Measurements from ENCODE around the gene BCL2L11.

Gene BCL2L11

DNA sequence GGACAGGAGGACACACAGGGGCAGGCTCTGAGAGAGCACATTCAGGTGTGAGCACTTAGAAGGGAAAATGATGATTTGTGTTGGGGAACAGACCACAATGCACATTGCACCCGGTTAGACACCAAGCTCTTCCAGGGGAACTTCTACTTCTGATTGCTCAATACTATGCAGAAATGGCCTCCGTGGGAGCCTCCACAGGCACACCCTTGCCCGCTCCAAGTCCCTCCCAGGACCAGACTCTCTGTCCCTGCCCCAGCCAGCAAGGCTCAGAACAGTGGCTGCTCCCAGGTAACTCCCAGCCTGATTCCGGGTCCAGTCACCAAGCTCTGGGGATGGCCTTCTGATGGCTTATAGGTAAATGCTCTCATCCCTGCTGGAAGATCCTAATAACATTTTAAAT, 56.2 kb downstream of the BCL2L11 start:
- Histone ChIP-seq H3K27ac (replicated peaks) (no peak overlapping the region), H3K27me3 (ENCODE audit: insufficient read depth, poor library complexity, severe bottlenecking) (no peaks in the 10 kb centered on the region), H3K4me3 (replicated peaks; ENCODE audit: insufficient read depth, low read length) (no peak overlapping the region)
- no peak for TF ChIP-seq POLR2AphosphoS5 (IDR thresholded peaks at IDR 0.05; ENCODE audit: low read depth)
- TF ChIP-seq, protein P1, sequence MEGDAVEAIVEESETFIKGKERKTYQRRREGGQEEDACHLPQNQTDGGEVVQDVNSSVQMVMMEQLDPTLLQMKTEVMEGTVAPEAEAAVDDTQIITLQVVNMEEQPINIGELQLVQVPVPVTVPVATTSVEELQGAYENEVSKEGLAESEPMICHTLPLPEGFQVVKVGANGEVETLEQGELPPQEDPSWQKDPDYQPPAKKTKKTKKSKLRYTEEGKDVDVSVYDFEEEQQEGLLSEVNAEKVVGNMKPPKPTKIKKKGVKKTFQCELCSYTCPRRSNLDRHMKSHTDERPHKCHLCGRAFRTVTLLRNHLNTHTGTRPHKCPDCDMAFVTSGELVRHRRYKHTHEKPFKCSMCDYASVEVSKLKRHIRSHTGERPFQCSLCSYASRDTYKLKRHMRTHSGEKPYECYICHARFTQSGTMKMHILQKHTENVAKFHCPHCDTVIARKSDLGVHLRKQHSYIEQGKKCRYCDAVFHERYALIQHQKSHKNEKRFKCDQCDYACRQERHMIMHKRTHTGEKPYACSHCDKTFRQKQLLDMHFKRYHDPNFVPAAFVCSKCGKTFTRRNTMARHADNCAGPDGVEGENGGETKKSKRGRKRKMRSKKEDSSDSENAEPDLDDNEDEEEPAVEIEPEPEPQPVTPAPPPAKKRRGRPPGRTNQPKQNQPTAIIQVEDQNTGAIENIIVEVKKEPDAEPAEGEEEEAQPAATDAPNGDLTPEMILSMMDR (IDR thresholded peaks at IDR 0.05; ENCODE audit: insufficient read depth, low read length) = no peak
- TF ChIP-seq GABPA (IDR thresholded peaks at IDR 0.05; ENCODE audit: low read depth) = no peak
- no peak for TF ChIP-seq SPI1 (IDR thresholded peaks at IDR 0.05; ENCODE audit: borderline replicate concordance, low read depth)
- TF ChIP-seq, protein P2, sequence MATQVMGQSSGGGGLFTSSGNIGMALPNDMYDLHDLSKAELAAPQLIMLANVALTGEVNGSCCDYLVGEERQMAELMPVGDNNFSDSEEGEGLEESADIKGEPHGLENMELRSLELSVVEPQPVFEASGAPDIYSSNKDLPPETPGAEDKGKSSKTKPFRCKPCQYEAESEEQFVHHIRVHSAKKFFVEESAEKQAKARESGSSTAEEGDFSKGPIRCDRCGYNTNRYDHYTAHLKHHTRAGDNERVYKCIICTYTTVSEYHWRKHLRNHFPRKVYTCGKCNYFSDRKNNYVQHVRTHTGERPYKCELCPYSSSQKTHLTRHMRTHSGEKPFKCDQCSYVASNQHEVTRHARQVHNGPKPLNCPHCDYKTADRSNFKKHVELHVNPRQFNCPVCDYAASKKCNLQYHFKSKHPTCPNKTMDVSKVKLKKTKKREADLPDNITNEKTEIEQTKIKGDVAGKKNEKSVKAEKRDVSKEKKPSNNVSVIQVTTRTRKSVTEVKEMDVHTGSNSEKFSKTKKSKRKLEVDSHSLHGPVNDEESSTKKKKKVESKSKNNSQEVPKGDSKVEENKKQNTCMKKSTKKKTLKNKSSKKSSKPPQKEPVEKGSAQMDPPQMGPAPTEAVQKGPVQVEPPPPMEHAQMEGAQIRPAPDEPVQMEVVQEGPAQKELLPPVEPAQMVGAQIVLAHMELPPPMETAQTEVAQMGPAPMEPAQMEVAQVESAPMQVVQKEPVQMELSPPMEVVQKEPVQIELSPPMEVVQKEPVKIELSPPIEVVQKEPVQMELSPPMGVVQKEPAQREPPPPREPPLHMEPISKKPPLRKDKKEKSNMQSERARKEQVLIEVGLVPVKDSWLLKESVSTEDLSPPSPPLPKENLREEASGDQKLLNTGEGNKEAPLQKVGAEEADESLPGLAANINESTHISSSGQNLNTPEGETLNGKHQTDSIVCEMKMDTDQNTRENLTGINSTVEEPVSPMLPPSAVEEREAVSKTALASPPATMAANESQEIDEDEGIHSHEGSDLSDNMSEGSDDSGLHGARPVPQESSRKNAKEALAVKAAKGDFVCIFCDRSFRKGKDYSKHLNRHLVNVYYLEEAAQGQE (IDR thresholded peaks at IDR 0.05; ENCODE audit: insufficient replicate concordance, low read depth) = no peak
- peak; percentile 39 to 41 for DNase-seq (ENCODE audit: low read depth in 1 of 2, low spot score in 1 of 2)

DNA sequence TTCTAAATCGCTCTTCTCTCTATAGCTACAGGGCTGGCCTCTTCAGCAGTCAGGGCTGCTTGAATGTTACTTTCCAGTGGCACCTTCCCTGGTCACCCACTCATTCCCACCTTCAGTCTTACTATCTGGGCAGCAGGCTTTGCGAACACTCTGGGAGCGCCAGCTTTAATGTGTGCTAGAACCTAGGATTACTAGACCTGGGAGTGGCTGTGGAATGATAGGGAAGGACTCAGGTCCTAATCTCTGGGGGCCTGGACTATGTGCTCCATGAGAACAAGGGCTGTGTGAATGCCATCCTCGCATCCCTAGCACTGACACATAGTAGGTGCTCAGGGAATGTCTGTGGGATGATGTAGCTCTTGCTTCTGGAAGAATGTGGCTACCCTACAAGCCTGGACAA, 57.6 kb downstream of the BCL2L11 start:
- Histone ChIP-seq H3K27me3 (ENCODE audit: insufficient read depth, poor library complexity, severe bottlenecking) (no peaks in the 10 kb centered on the region), H3K4me3 (replicated peaks; ENCODE audit: insufficient read depth, low read length) (no peak overlapping the region), H3K27ac (replicated peaks) (no peak overlapping the region)
- no peak for TF ChIP-seq SPI1 (IDR thresholded peaks at IDR 0.05; ENCODE audit: borderline replicate concordance, low read depth)
- no peak for TF ChIP-seq POLR2AphosphoS5 (IDR thresholded peaks at IDR 0.05; ENCODE audit: low read depth)
- TF ChIP-seq, protein P1 (IDR thresholded peaks at IDR 0.05; ENCODE audit: insufficient read depth, low read length) = no peak
- no peak for TF ChIP-seq GABPA (IDR thresholded peaks at IDR 0.05; ENCODE audit: low read depth)
- TF ChIP-seq, protein P2 (IDR thresholded peaks at IDR 0.05; ENCODE audit: insufficient replicate concordance, low read depth) = no peak
- DNase-seq (ENCODE audit: low read depth in 1 of 2, low spot score in 1 of 2) = no peak

DNA sequence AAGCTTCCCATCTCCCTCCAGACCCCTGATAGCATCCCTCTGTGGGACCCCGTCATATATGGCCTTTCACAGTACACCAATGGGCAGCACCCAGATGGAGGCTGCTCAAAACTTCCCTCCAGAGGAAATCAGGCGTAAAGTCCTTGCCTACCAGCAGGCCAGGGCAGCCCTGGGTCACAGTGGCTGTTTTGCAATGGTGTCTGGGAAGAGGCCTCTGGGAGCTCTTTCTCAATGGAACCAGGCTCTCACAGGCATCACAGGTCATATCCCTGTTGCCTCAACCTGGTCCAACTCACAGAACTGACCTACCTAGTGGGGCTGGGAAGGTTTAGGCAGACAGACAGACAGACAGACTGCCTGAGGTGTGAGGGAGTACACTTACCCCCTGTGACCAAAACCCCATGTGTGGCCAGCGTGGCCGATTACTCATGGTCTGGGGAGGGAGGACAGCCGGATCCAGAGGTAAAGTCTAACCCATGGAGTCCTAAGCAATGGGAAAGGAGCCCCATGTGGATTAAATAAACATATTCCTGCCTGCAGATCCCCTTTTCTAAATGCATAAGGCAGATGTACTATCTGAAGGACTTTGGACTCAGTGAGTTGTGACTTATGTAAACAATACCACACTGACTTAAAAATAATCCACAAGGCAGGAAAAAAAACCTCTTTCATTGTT, 58.2 kb downstream of the BCL2L11 start:
- TF ChIP-seq SPI1 (IDR thresholded peaks at IDR 0.05; ENCODE audit: borderline replicate concordance, low read depth) = no peak
- TF ChIP-seq, protein P2 (IDR thresholded peaks at IDR 0.05; ENCODE audit: insufficient replicate concordance, low read depth) = no peak
- TF ChIP-seq, protein P1 (IDR thresholded peaks at IDR 0.05; ENCODE audit: insufficient read depth, low read length) = no peak
- TF ChIP-seq POLR2AphosphoS5 (IDR thresholded peaks at IDR 0.05; ENCODE audit: low read depth) = no peak
- no peak for TF ChIP-seq GABPA (IDR thresholded peaks at IDR 0.05; ENCODE audit: low read depth)
- peak in 1 of 2 experiments; percentile 21 for DNase-seq (ENCODE audit: low read depth in 1 of 2, low spot score in 1 of 2)
- no peak overlapping the region for H3K4me3 ChIP-seq (replicated peaks; ENCODE audit: insufficient read depth, low read length)
- no peak overlapping the region for H3K27ac ChIP-seq (replicated peaks)
- no peaks in the 10 kb centered on the region for H3K27me3 ChIP-seq (ENCODE audit: insufficient read depth, poor library complexity, severe bottlenecking)

Measured in HL-60 (cell line).